Measurements from ENCODE around the gene PALLD. TPM values are rescaled to one million over a fixed set of nuclear protein-coding genes. Genes with fewer than 3 reads are reported as not detected.

The PALLD gene
- total and polyA plus RNA-seq, 7 donors: 40.7 to 1,991 (median 1,233) TPM

GRCh38 chr4:168674866-168675265 lies 178.0 kb downstream of the PALLD start:
- Histone ChIP-seq H3K9me3 (no peaks in the 10 kb centered on the region), H3K27ac (peak overlapping the region in 2 of 4 donors; percentile 5 to 26), H3K27me3 (no peaks in the 10 kb centered on the region), H3K36me3 (peaks cover 0 to 4% (median 0%) of the 10 kb centered on the region in 4 donors), H3K4me1 (peaks cover 0 to 13% (median 8%) of the 10 kb centered on the region in 4 donors), H3K4me3 (no peak overlapping the region)
- WGBS, 2 donors: 42 to 59% methylated on average over 3 of the region's 3 CpGs
- DNase-seq: no peak
- TF ChIP-seq POLR2A (IDR thresholded peaks at IDR 0.05) (no peak), POLR2AphosphoS5 (IDR thresholded peaks at IDR 0.05) (no peak), EP300 (IDR thresholded peaks at IDR 0.05) (no peak), CTCF (IDR thresholded peaks at IDR 0.05) (no peak)
- intact Hi-C loops (cut with DNase I): no loop called here

- intact Hi-C loops (cut with DNase I): no loop called here
- no peak overlapping the region for H3K27ac ChIP-seq
- 93 to 95% methylated on average over 6 of the region's 6 CpGs for WGBS, 2 donors
- no peak overlapping the region for H3K4me3 ChIP-seq
- H3K9me3 ChIP-seq: no peaks in the 10 kb centered on the region
- peaks cover 0 to 4% (median 0%) of the 10 kb centered on the region in 4 donors for H3K36me3 ChIP-seq
- DNase-seq: no peak
- TF ChIP-seq POLR2AphosphoS5 (IDR thresholded peaks at IDR 0.05) (no peak), CTCF (IDR thresholded peaks at IDR 0.05) (no peak), EP300 (IDR thresholded peaks at IDR 0.05) (no peak), POLR2A (IDR thresholded peaks at IDR 0.05) (no peak)
- no peaks in the 10 kb centered on the region for H3K27me3 ChIP-seq
- H3K4me1 ChIP-seq: peaks cover 0 to 13% (median 8%) of the 10 kb centered on the region in 4 donors
Measured at GRCh38 chr4:168677063-168677462, 180.2 kb downstream of the PALLD start.

GRCh38 chr4:168677879-168678278 lies 181.0 kb downstream of the PALLD start:
- DNase-seq: no peak
- Histone ChIP-seq H3K4me3 (no peak overlapping the region), H3K27me3 (no peaks in the 10 kb centered on the region), H3K9me3 (no peaks in the 10 kb centered on the region), H3K36me3 (peaks cover 0 to 2% (median 0%) of the 10 kb centered on the region in 4 donors), H3K27ac (no peak overlapping the region), H3K4me1 (peaks cover 0 to 13% (median 8%) of the 10 kb centered on the region in 4 donors)
- no peak for TF ChIP-seq POLR2AphosphoS5 (IDR thresholded peaks at IDR 0.05)
- no peak for TF ChIP-seq CTCF (IDR thresholded peaks at IDR 0.05)
- no peak for TF ChIP-seq EP300 (IDR thresholded peaks at IDR 0.05)
- TF ChIP-seq POLR2A (IDR thresholded peaks at IDR 0.05): no peak
- intact Hi-C loops (cut with DNase I): no loop called here
- 94 to 95% methylated on average over 11 of the region's 11 CpGs for WGBS, 2 donors

GRCh38 chr4:168678751-168679366 lies 182.0 kb downstream of the PALLD start:
- H3K36me3 ChIP-seq: no peaks in the 10 kb centered on the region
- no peak overlapping the region for H3K27ac ChIP-seq
- H3K27me3 ChIP-seq: no peaks in the 10 kb centered on the region
- intact Hi-C loops (cut with DNase I): no loop called here
- no peak for TF ChIP-seq CTCF (IDR thresholded peaks at IDR 0.05)
- H3K4me1 ChIP-seq: peaks cover 0 to 13% (median 8%) of the 10 kb centered on the region in 4 donors
- H3K4me3 ChIP-seq: no peak overlapping the region
- no peaks in the 10 kb centered on the region for H3K9me3 ChIP-seq
- DNase-seq: no peak
- WGBS, 2 donors: 94 to 96% methylated on average over 8 of the region's 8 CpGs

GRCh38 chr4:168679397-168679796 lies 182.5 kb downstream of the PALLD start:
- no peak overlapping the region for H3K27ac ChIP-seq
- TF ChIP-seq CTCF (IDR thresholded peaks at IDR 0.05) (no peak), POLR2AphosphoS5 (IDR thresholded peaks at IDR 0.05) (no peak), EP300 (IDR thresholded peaks at IDR 0.05) (no peak), POLR2A (IDR thresholded peaks at IDR 0.05) (no peak)
- H3K36me3 ChIP-seq: no peaks in the 10 kb centered on the region
- no peaks in the 10 kb centered on the region for H3K27me3 ChIP-seq
- peaks cover 0 to 8% (median 3%) of the 10 kb centered on the region in 4 donors for H3K4me1 ChIP-seq
- WGBS, 2 donors: 90 to 92% methylated on average over 3 of the region's 3 CpGs
- intact Hi-C loops (cut with DNase I): no loop called here
- H3K4me3 ChIP-seq: no peak overlapping the region
- H3K9me3 ChIP-seq: no peaks in the 10 kb centered on the region
- DNase-seq: no peak

Data from sigmoid colon (tissue), 7 donors.